Subcutaneous adipose tissue (tissue), 4 donors: ENCODE data around the gene SMIM23. TPM values are rescaled to one million over a fixed set of nuclear protein-coding genes. Genes with fewer than 3 reads are reported as not detected.

Experiments
- total RNA-seq, 4 donors: library from RNA; depleted of rRNA; stranded (reverse); fragments of >200 nt; gene quantifications; one replicate each; pipeline ENCODE4 v1.1.0, GENCODE V29; 2016
- TF ChIP-seq, protein P1 (sequence below): fragments of 450-650 bp; IDR thresholded peaks from one replicate; pipeline ENCODE4 v1.5.1; 2016; ENCODE audit warnings: low read depth, mild to moderate bottlenecking, control low read depth, antibody characterized with exemption, moderate library complexity

Gene SMIM23
- total RNA-seq, 4 donors from 2014 or later, result not detected

GRCh38 chr5:171759777-171760176 lies 25.8 kb upstream of the SMIM23 start:
- TF ChIP-seq, protein P1, sequence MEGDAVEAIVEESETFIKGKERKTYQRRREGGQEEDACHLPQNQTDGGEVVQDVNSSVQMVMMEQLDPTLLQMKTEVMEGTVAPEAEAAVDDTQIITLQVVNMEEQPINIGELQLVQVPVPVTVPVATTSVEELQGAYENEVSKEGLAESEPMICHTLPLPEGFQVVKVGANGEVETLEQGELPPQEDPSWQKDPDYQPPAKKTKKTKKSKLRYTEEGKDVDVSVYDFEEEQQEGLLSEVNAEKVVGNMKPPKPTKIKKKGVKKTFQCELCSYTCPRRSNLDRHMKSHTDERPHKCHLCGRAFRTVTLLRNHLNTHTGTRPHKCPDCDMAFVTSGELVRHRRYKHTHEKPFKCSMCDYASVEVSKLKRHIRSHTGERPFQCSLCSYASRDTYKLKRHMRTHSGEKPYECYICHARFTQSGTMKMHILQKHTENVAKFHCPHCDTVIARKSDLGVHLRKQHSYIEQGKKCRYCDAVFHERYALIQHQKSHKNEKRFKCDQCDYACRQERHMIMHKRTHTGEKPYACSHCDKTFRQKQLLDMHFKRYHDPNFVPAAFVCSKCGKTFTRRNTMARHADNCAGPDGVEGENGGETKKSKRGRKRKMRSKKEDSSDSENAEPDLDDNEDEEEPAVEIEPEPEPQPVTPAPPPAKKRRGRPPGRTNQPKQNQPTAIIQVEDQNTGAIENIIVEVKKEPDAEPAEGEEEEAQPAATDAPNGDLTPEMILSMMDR, result no peak

GRCh38 chr5:171762021-171762608 lies 23.5 kb upstream of the SMIM23 start:
- TF ChIP-seq, protein P1, result no peak

- TF ChIP-seq, protein P1, result no peak
Measured at GRCh38 chr5:171762903-171763302, 22.7 kb upstream of the SMIM23 start.

DNA sequence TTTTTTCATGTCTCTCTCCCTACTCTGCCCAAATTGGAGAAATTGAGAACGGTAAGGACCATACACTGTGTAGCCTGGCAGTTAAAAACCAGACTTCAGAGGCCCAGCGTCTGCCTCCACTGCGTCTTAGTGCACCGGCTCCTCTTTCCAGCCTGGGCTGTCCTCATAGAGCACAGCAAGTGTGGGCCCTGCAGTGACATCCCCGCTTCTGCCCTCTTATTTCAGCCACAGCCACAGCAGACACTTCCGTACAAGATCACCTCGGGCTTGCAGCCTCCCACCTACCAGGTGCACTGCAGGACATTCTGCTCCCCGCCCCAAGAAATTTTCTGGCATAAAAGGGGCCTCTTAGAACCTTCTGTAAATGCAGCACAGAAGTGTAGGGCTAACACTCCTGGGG lies 21.4 kb upstream of the SMIM23 start:
- TF ChIP-seq, protein P1, result no peak

DNA sequence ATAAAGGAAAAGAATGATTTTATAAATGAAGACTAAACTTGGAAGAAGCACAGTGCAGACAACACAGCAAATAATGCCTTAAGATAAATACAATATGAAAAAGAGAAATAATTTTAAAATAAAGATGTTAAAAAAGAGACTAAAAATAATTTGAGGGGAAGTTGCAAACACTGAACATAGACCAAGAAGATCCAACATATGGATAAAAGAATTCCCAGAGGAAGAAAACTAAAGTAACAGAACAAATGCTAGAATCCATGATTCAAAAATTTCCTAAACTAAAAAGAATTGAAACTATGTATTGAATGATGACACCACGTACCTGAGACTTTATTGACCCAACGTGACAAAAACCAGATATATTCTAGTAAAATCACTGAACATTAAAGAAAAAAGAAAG lies 18.7 kb upstream of the SMIM23 start:
- TF ChIP-seq, protein P1, result no peak

DNA sequence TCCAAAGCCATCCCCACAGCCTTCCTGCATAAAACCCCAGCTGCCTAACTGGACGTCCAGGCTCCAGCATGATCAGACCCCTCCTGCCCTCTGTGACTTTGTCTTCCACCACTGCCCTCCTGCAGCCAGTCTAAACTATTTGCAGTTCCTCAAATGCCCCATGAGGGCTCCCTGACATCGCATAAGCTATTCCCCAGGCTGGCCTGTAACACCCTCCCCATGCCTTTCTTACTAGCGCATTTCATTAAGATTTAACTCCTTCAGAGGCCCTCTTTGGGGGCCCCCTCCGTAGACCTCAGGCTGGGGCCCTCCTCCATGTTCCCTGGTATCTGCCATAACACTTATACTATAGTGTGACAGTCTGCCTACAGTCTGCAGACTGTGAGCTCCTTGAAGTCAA lies 15.5 kb upstream of the SMIM23 start:
- TF ChIP-seq, protein P1, result no peak

DNA sequence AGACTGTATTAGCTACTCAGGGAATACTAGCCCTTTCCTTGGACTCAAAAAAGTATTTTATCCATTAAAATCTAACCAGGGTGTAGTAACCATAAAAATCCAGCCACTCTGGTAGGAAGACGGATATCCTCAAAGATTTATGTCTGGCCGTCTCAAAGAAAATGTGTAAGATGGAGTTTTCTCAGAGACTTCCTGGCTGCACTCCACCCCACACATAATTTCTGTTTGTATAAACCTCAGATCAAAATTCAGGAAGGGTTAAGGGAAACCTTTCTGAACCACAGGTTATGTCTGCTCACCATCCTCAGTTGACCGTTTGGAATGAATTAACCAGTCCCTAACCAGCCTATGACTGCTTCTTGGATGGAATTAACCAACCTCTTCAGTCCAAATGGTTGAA lies 13.8 kb upstream of the SMIM23 start:
- TF ChIP-seq, protein P1, result no peak
